ENCODE results near the gene RGPD6.
"Not testable (repeated sequence)": the region's sequence is repeated elsewhere in the genome, so short reads cannot be mapped to it uniquely, and the experiment has no call there.

- TF ChIP-seq, protein P1, sequence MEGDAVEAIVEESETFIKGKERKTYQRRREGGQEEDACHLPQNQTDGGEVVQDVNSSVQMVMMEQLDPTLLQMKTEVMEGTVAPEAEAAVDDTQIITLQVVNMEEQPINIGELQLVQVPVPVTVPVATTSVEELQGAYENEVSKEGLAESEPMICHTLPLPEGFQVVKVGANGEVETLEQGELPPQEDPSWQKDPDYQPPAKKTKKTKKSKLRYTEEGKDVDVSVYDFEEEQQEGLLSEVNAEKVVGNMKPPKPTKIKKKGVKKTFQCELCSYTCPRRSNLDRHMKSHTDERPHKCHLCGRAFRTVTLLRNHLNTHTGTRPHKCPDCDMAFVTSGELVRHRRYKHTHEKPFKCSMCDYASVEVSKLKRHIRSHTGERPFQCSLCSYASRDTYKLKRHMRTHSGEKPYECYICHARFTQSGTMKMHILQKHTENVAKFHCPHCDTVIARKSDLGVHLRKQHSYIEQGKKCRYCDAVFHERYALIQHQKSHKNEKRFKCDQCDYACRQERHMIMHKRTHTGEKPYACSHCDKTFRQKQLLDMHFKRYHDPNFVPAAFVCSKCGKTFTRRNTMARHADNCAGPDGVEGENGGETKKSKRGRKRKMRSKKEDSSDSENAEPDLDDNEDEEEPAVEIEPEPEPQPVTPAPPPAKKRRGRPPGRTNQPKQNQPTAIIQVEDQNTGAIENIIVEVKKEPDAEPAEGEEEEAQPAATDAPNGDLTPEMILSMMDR (IDR thresholded peaks at IDR 0.05) = not testable (repeated sequence)
- not testable (repeated sequence) for TF ChIP-seq POLR2A (IDR thresholded peaks at IDR 0.05)
These were observed 94.3 kb downstream of the RGPD6 start for GRCh38 chr2:110482697-110483096.

All from Peyer's patch (tissue), 4 donors.